ENCODE measurements around the gene PRKAG1.

- no peak for TF ChIP-seq CTCF (IDR thresholded peaks at IDR 0.05)
- no peak for TF ChIP-seq POLR2A (IDR thresholded peaks at IDR 0.05)
Observed at GRCh38 chr12:49052451-49053208, 34.1 kb upstream of the PRKAG1 start.

Measured in heart left ventricle (tissue), 13 donors.